Gastroesophageal sphincter (tissue), 2 donors: ENCODE measurements around the gene SLC9A3.

Source experiments
- EP300 ChIP-seq: sonication (generic); formaldehyde crosslinking; IDR thresholded peaks from one replicate; pipeline ENCODE4 v1.6.1; 2017; ENCODE audit warnings: antibody characterized with exemption, mild to moderate bottlenecking
- POLR2A ChIP-seq, 2 donors: fragments of 450-650 bp; IDR thresholded peaks; one replicate each; pipeline ENCODE4 v1.6.1; 2017; ENCODE audit warnings: antibody characterized with exemption in 2 of 2, mild to moderate bottlenecking in 2 of 2, moderate library complexity in 1 of 2

DNA sequence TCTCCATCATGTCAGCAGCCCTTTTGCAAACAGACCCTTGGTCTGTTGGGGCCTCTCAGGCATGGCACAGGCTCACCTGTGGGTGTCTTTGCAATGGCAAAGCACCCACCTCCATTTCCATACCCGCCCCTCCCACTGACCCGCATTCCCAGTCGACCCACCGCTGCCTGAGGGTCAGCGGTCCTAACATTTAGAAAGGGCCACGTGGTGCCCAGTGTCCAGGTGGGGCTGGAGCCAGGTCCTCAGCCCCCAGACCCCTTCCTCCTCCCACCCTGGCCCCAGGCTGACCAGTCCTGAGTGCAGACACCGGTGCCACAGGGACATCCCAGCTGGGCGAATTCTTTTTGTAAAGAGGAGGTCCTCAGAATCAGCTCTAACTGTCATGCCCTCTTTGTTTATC is 44.6 kb upstream of the SLC9A3 start:
- TF ChIP-seq POLR2A (IDR thresholded peaks at IDR 0.05) (no peak), EP300 (no peak)
